Measurements from ENCODE around the gene FUBP3.

The FUBP3 gene

GRCh38 chr9:130607640-130608420 is 28.5 kb downstream of the FUBP3 start:
- DNase-seq (ENCODE audit: low read depth), result no peak

- no peak for DNase-seq (ENCODE audit: low read depth)
Observed at GRCh38 chr9:130608554-130609134, 29.3 kb downstream of the FUBP3 start.

- DNase-seq (ENCODE audit: low read depth), result no peak
Observed at GRCh38 chr9:130609163-130609562, 29.8 kb downstream of the FUBP3 start.

GRCh38 chr9:130610862-130611707 is 31.7 kb downstream of the FUBP3 start:
- DNase-seq (ENCODE audit: low read depth), result no peak

GRCh38 chr9:130616451-130616850 is 37.1 kb downstream of the FUBP3 start:
- DNase-seq (ENCODE audit: low read depth), result no peak

GRCh38 chr9:130623466-130623865 is 44.1 kb downstream of the FUBP3 start:
- no peak for DNase-seq (ENCODE audit: low read depth)

GRCh38 chr9:130624154-130624553 is 44.8 kb downstream of the FUBP3 start:
- no peak for DNase-seq (ENCODE audit: low read depth)

- DNase-seq (ENCODE audit: low read depth), result peak; percentile 12
Observed at GRCh38 chr9:130626249-130626996, 47.0 kb downstream of the FUBP3 start.

- DNase-seq (ENCODE audit: low read depth), result no peak
Observed at GRCh38 chr9:130627051-130627450, 47.7 kb downstream of the FUBP3 start.

GRCh38 chr9:130627896-130628792 is 48.8 kb downstream of the FUBP3 start:
- no peak for DNase-seq (ENCODE audit: low read depth)

- no peak for DNase-seq (ENCODE audit: low read depth)
Observed at GRCh38 chr9:130629443-130630070, 50.2 kb downstream of the FUBP3 start.

- DNase-seq (ENCODE audit: low read depth), result no peak
Observed at GRCh38 chr9:130630071-130630450, 50.7 kb downstream of the FUBP3 start.

- DNase-seq (ENCODE audit: low read depth), result no peak
Observed at GRCh38 chr9:130630506-130631330, 51.3 kb downstream of the FUBP3 start.

GRCh38 chr9:130631331-130632080 is 52.1 kb downstream of the FUBP3 start:
- no peak for DNase-seq (ENCODE audit: low read depth)

- DNase-seq (ENCODE audit: low read depth), result no peak
Observed at GRCh38 chr9:130632081-130632710, 52.8 kb downstream of the FUBP3 start.

GRCh38 chr9:130632841-130633240 is 53.5 kb downstream of the FUBP3 start:
- no peak for DNase-seq (ENCODE audit: low read depth)

- DNase-seq (ENCODE audit: low read depth), result no peak
Observed at GRCh38 chr9:130633336-130634190, 54.2 kb downstream of the FUBP3 start.

Data from CMK (cell line).